Fibroblast of lung (primary cell): ENCODE data around the gene CAMKMT. TPM values are rescaled to one million over a fixed set of nuclear protein-coding genes. Genes with fewer than 3 reads are reported as not detected.

Source experiments
- DNase-seq, 2 donors: peaks; one replicate each; pipeline versions ENCODE4 v3.0.0 to v3.0.0-alpha.2; 2010; ENCODE audit warnings: low read depth in 2 of 2
- H2AFZ ChIP-seq: 2 replicates; pipeline ENCODE4 v1.5.1; 2012; ENCODE audit warnings: low read length, control low read depth, inconsistent platforms
- H3K27ac ChIP-seq: 2 replicates; pipeline ENCODE4 v1.5.1; 2011; ENCODE audit warnings: low read length, control low read depth; ENCODE audit not compliant: insufficient read depth
- H3K27me3 ChIP-seq: 2 replicates; pipeline ENCODE4 v1.5.1; 2011; ENCODE audit warnings: mild to moderate bottlenecking, low read length; ENCODE audit not compliant: control insufficient read depth, insufficient read depth
- H3K36me3 ChIP-seq: 2 replicates; pipeline ENCODE4 v1.5.1; 2011; ENCODE audit warnings: low read length; ENCODE audit not compliant: control insufficient read depth, insufficient read depth
- H3K4me1 ChIP-seq: 2 replicates; pipeline ENCODE4 v1.5.1; 2011; ENCODE audit warnings: low read length; ENCODE audit not compliant: control insufficient read depth, insufficient read depth; ENCODE audit errors: extremely low read depth
- H3K4me2 ChIP-seq: 2 replicates; pipeline ENCODE4 v1.5.1; 2011; ENCODE audit warnings: low read length, control low read depth; ENCODE audit not compliant: insufficient read depth; ENCODE audit errors: extremely low read depth
- H3K4me3 ChIP-seq, 4 experiments: fragments of 200-600 bp in 1 of 4; sonication (generic) in 1 of 4; replicated peaks in 1 of 4; 2 replicates each; pipeline ENCODE4 v1.5.1; 2011 to 2016; ENCODE audit warnings: low read length in 4 of 4, low read depth in 3 of 4, mild to moderate bottlenecking in 3 of 4, control low read depth in 2 of 4, inconsistent platforms in 1 of 4, mixed read lengths in 1 of 4; ENCODE audit not compliant: insufficient read depth in 1 of 4; ENCODE audit errors: control extremely low read depth in 1 of 4
- H3K79me2 ChIP-seq: 2 replicates; pipeline ENCODE4 v1.5.1; 2012; ENCODE audit warnings: mild to moderate bottlenecking, low read length, inconsistent platforms; ENCODE audit not compliant: control insufficient read depth, insufficient read depth
- H3K9ac ChIP-seq: 2 replicates; pipeline ENCODE4 v1.5.1; 2011; ENCODE audit warnings: mild to moderate bottlenecking, low read length, control low read depth; ENCODE audit not compliant: insufficient read depth
- H3K9me3 ChIP-seq: 2 replicates; pipeline ENCODE4 v1.5.1; 2012; ENCODE audit warnings: low read depth, low read length; ENCODE audit not compliant: control insufficient read depth, insufficient read depth
- H4K20me1 ChIP-seq: 2 replicates; pipeline ENCODE4 v1.5.1; 2011; ENCODE audit warnings: low read length; ENCODE audit not compliant: control insufficient read depth, insufficient read depth; ENCODE audit errors: extremely low read depth
- CTCF ChIP-seq, 2 donors: IDR thresholded peaks in 1 of 2; conservative IDR thresholded peaks in 1 of 2; 1 replicate in 1 of 2; 2 replicates in 1 of 2; pipeline ENCODE4 v1.5.1; 2011 to 2012; ENCODE audit warnings: low read length in 2 of 2, control low read depth in 1 of 2, inconsistent platforms in 1 of 2, low read depth in 1 of 2, mild to moderate bottlenecking in 1 of 2
- EZH2 ChIP-seq: IDR thresholded peaks from 2 replicates; pipeline ENCODE4 v1.5.1; 2012; ENCODE audit warnings: low read length, control low read depth, mild to moderate bottlenecking; ENCODE audit errors: missing control alignments
- polyA plus RNA-seq, 2 donors: library from polyadenylated mRNA; depleted of rRNA in 1 of 2; stranded (reverse) in 1 of 2; unstranded in 1 of 2; fragments of >200 nt; gene quantifications; 2 replicates each; pipeline ENCODE4 v1.2.1, GENCODE V29; 2011 to 2012; ENCODE audit warnings: missing spikeins in 1 of 2
- total RNA-seq: library from RNA; depleted of rRNA; stranded (reverse); fragments of >200 nt; gene quantifications from 2 replicates; pipeline ENCODE4 v1.2.1, GENCODE V29; 2014

The CAMKMT gene
- total and polyA plus RNA-seq, 2 donors (not counting 1 experiment from before 2014, with no cell fraction given) = 7.9 to 11.6 TPM

DNA sequence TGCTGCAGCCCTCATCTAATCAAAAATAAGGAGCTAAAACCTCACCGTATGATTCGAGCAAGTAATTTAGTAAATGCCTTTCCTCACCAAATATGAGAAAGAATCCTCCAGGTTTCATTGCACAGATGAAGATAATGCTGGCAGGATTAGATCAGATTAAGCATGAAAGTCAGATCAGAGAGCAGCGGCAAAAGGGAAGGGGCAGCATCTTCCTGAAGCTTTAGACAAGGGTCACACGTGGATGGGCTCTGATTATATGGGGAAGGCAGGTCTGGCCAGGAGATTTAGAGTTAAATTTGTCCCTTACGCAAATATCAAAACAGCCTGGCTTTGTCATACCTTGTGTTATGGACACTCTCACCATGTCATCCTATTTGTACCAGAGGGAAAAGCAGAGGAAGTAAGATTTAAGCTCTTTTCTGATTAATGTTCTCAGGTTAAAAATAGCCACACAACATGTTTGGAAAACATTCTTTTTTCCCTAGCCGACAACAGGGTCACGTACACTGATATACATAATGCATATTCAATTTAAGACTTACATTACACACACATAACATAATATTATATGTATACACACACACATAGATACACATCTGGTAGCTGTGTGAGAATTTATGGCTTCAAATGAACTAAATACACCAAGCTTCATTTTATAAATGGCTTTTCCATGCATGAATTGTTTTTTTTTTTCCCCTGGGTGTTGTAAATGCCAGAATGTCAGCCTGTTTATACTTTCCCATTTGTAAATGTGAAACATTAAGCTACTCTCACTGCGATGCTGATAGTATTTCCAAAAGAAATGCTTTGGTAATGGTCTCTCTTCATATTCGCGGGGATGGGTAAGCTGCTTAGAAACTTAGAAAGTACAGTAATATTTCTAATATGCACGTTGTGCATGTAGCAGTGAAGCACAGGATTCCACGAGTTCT lies 383.5 kb downstream of the CAMKMT start:
- Histone ChIP-seq H3K9ac (no peak overlapping the region), H3K27ac (no peak overlapping the region), H3K9me3 (no peaks in the 10 kb centered on the region), H3K4me1 (no peaks in the 10 kb centered on the region), H2AFZ (no peak overlapping the region), H3K79me2 (no peaks in the 10 kb centered on the region), H4K20me1 (no peaks in the 10 kb centered on the region), H3K27me3 (no peaks in the 10 kb centered on the region), H3K4me2 (no peak overlapping the region), H3K36me3 (no peaks in the 10 kb centered on the region), H3K4me3 (no peak overlapping the region)
- TF ChIP-seq EZH2 = no peak
- TF ChIP-seq CTCF (conservative IDR thresholded peaks at IDR 0.05 in 1 of 2, IDR thresholded peaks at IDR 0.05 in 1 of 2; ENCODE audit: low read depth in 1 of 2, low read length in 2 of 2) = no peak
- DNase-seq = no peak

DNA sequence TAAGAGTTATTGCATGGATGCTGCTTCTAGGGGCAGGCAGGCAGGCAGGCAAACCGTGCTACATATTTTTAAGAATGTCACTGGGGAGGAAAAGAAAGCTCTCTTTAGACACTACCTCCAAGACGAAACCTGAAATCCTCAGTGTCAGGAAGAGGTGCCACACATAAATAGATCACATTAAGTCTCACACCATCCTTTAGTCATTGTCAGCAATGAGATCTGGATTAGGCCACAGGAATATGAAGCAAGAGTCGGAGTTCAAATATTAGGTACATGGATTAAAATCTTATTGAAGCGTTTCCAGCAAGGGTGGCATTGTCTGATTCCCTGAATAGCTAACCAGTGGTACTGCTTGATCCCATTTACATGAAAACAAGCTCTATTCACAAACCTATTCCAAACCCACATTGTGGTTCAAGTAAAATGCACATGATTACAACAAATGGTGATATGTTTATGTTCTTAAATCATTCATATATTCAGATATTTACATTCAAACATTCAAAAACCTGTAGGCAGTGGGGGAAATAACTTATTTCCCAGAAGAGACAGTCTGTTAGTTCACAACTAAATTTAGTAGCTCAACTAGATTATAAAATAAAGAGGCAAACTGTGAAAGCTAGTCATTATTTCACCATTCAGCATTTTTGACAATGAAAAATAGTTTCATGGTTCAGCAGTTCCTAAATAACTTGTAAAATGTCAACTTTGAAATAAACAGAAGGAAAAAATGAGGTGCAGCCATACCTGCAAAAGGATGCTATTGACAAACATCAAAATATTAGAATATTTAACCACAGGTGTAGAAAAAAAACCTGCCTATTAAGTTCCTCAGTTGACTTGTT lies 384.4 kb downstream of the CAMKMT start:
- no peak overlapping the region for H2AFZ ChIP-seq
- H3K27ac ChIP-seq = no peak overlapping the region
- no peaks in the 10 kb centered on the region for H3K36me3 ChIP-seq
- no peak overlapping the region for H3K4me3 ChIP-seq
- TF ChIP-seq EZH2 (no peak), CTCF (conservative IDR thresholded peaks at IDR 0.05 in 1 of 2, IDR thresholded peaks at IDR 0.05 in 1 of 2; ENCODE audit: low read depth in 1 of 2, low read length in 2 of 2) (no peak)
- no peaks in the 10 kb centered on the region for H3K27me3 ChIP-seq
- no peaks in the 10 kb centered on the region for H3K9me3 ChIP-seq
- H3K4me1 ChIP-seq = no peaks in the 10 kb centered on the region
- no peak for DNase-seq
- no peaks in the 10 kb centered on the region for H3K79me2 ChIP-seq
- no peak overlapping the region for H3K9ac ChIP-seq
- no peaks in the 10 kb centered on the region for H4K20me1 ChIP-seq
- no peak overlapping the region for H3K4me2 ChIP-seq
